Subcutaneous adipose tissue (tissue), 4 donors: ENCODE results near the gene TMEM273. TPM values are rescaled to one million over a fixed set of nuclear protein-coding genes. Genes with fewer than 3 reads are reported as not detected.

Source experiments
- total RNA-seq, 4 donors: library from RNA; depleted of rRNA; stranded (reverse); fragments of >200 nt; gene quantifications; one replicate each; pipeline ENCODE4 v1.1.0, GENCODE V29; 2016

The TMEM273 gene
- total RNA-seq, 4 donors from 2014 or later = 16.1 to 48.0 (median 28.3) TPM

Other genes with a start within 250 kb of the TMEM273 start
- not detected for gene LRRC18, start 248.6 kb downstream of the TMEM273 start, total RNA-seq
- gene VSTM4, start 72.9 kb downstream of the TMEM273 start, total RNA-seq = 10 to 100 TPM; 13.4 to 38.2 (median 25.9) TPM
- gene FAM170B, start 54.4 kb downstream of the TMEM273 start, total RNA-seq = not detected
- gene C10orf71, start 110.8 kb upstream of the TMEM273 start, total RNA-seq = not detected
- gene DRGX, start 207.7 kb upstream of the TMEM273 start, total RNA-seq = not detected